Activated T-cell treated with anti-CD3 and anti-CD28 coated beads, Interleukin-2, amount 50 U/mL, for 72 hours (primary cell): Measurements from ENCODE around the gene KRT20. TPM values are rescaled to one million over a fixed set of nuclear protein-coding genes. Genes with fewer than 3 reads are reported as not detected.
"Not testable (repeated sequence)": the region's sequence is repeated elsewhere in the genome, so short reads cannot be mapped to it uniquely, and the experiment has no call there.

Experiments used
- ATAC-seq, 2 donors: fragments of 150-1000 bp; cut with Tn5 transposase; replicated peaks in 1 of 2; 2 replicates each; pipeline ENCODE4 v1.10.0; 2021; ENCODE audit warnings: moderate library complexity in 2 of 2, mild to moderate bottlenecking in 1 of 2
- DNase-seq, 2 donors: peaks; one replicate each; pipeline ENCODE4 v3.0.0; 2021 to 2022; ENCODE audit warnings: mixed read lengths in 1 of 2
- H3K27ac Mint-ChIP-seq: one replicate; pipeline ENCODE4 v1.8.0; 2022; ENCODE audit warnings: mild to moderate bottlenecking, moderate library complexity, mixed read lengths
- H3K27me3 Mint-ChIP-seq: one replicate; pipeline ENCODE4 v1.8.0; 2022; ENCODE audit warnings: low read depth, mixed read lengths
- H3K36me3 Mint-ChIP-seq, 2 donors: one replicate each; pipeline ENCODE4 v1.8.0; 2022; ENCODE audit warnings: mixed read lengths in 2 of 2, mild to moderate bottlenecking in 1 of 2; ENCODE audit not compliant: insufficient read depth in 2 of 2
- H3K4me1 Mint-ChIP-seq: one replicate; pipeline ENCODE4 v1.8.0; 2022; ENCODE audit warnings: low read depth, mixed read lengths
- H3K4me3 Mint-ChIP-seq, 2 donors: one replicate each; pipeline ENCODE4 v1.8.0; 2022; ENCODE audit warnings: mild to moderate bottlenecking in 2 of 2, mixed read lengths in 2 of 2, moderate library complexity in 2 of 2
- H3K9me3 Mint-ChIP-seq, 2 donors: one replicate each; pipeline ENCODE4 v1.8.0; 2022; ENCODE audit warnings: mixed read lengths in 2 of 2
- total RNA-seq, 2 donors: library from RNA; stranded (reverse); gene quantifications; one replicate each; pipeline ENCODE4 v1.2.3, GENCODE V29; 2022

Gene KRT20
- total RNA-seq, result not detected

DNA sequence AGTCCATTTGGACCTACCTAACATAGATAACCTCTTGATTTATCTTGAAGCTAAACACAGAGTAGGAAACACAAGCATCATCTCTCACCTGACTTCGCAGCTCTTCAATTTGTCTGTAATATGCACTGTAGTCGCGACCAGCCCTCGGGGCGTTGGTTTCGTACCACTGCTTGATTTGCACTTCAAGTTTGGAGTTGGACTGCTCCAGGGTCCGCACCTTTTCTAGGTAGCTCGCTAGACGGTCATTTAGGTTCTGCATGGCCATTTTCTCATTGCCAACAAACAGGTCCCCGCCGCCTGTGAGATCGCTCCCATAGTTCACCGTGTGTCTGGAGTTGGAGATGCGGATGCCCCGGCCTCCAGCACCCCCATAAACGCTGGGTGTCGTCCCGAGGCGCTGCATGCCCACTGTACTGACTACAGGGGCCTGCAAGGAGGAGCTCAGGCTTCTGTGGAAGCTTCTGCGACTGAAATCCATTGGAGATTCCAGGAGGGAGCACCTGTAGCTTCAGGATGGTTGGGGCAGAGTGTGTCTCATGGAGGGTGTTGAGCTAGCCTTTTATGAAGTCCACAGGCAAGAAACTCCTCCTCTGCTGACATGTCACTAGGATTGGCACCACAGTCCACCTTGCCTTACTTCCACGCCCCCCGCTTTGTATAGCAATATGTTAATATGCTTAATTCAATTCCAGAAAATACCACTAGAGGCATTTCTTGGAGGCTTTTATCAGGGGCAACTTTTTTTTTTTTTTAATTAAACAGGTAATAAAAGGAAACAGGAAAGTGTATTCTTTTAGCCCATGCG, at the start of gene KRT20:
Gene KRT20, minus strand, starts transcription at position 535 of the 805 bp plus-strand sequence. Its CDS starts 57 bp downstream, at position 478.
- ATAC-seq (no peak), DNase-seq (no peak)
- H3K4me3 Mint-ChIP-seq, result no peak within 1 kb of the TSS
- no peaks in the 10 kb centered on the region for H3K9me3 Mint-ChIP-seq
- peaks cover 36% of the 10 kb centered on the region for H3K27me3 Mint-ChIP-seq
- H3K4me1 Mint-ChIP-seq, result no peaks in the 10 kb centered on the region
- no peak within 1 kb of the TSS for H3K27ac Mint-ChIP-seq
- H3K36me3 Mint-ChIP-seq, result no peaks in the 10 kb centered on the region

GRCh38 chr17:40932608-40933007, 47.6 kb upstream of the KRT20 start:
- ATAC-seq (no peak), DNase-seq (no peak)
- H3K9me3 Mint-ChIP-seq, result no peaks in the 10 kb centered on the region
- no peak overlapping the region for H3K4me3 Mint-ChIP-seq
- H3K36me3 Mint-ChIP-seq, result no peaks in the 10 kb centered on the region
- H3K27ac Mint-ChIP-seq, result no peak overlapping the region
- H3K27me3 Mint-ChIP-seq, result peaks cover 16% of the 10 kb centered on the region
- no peaks in the 10 kb centered on the region for H3K4me1 Mint-ChIP-seq

- Mint-ChIP-seq H3K27me3 (peaks cover 27% of the 10 kb centered on the region), H3K4me1 (no peaks in the 10 kb centered on the region), H3K36me3 (no peaks in the 10 kb centered on the region), H3K27ac (no peak overlapping the region), H3K9me3 (no peaks in the 10 kb centered on the region), H3K4me3 (no peak overlapping the region)
- DNase-seq, result no peak
- no peak for ATAC-seq
Measured at GRCh38 chr17:40931311-40931710, 46.3 kb upstream of the KRT20 start.

GRCh38 chr17:40926341-40926740, 41.3 kb upstream of the KRT20 start:
- ATAC-seq, result no peak
- Mint-ChIP-seq H3K36me3 (no peaks in the 10 kb centered on the region), H3K4me1 (peaks cover 11% of the 10 kb centered on the region), H3K4me3 (no peak overlapping the region), H3K27ac (no peak overlapping the region), H3K27me3 (peaks cover 21% of the 10 kb centered on the region), H3K9me3 (no peaks in the 10 kb centered on the region)
- DNase-seq, result no peak

DNA sequence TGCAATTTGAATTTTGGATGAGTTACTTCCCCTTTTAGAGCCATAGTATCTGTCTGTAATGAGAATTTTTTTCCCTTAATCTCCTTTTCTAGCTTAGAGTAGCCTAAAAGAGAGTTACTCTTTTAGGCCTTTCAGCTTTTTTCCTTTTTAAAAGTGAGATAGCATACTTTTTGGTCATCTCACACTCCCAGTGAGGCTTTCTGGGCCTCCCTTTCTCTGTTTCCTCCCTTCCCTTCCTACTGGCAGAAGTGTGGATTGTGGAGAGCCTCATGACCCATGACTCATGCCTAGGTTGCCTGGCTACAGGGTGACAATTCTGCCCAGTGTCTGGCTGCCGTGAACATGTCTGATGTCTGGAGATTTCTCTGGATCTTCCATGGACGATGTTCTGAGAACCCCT, 37.2 kb upstream of the KRT20 start:
- no peak for ATAC-seq
- H3K36me3 Mint-ChIP-seq, result no peaks in the 10 kb centered on the region
- no peaks in the 10 kb centered on the region for H3K9me3 Mint-ChIP-seq
- no peak overlapping the region for H3K27ac Mint-ChIP-seq
- H3K4me1 Mint-ChIP-seq, result peaks cover 15% of the 10 kb centered on the region
- no peak overlapping the region for H3K4me3 Mint-ChIP-seq
- H3K27me3 Mint-ChIP-seq, result peaks cover 21% of the 10 kb centered on the region
- no peak for DNase-seq

DNA sequence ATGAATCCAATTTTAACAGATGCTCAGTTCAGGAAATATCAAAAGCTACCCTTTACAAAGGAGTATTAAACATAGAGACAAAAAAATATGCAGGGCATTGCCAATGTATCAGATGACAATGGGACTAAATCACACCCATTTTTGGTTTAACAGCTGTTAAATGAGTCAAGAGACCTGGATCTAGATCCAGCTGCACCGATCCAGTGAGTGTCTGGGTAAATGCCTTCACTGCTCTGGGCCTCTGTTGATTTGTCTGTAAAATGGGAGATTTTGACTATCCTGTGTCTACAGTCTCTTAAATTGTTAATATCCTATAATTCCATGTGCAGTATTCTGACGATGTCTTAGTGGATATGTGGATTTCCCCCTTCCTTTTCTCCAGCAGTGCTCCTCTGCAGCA, 36.0 kb upstream of the KRT20 start:
- no peaks in the 10 kb centered on the region for H3K9me3 Mint-ChIP-seq
- H3K4me3 Mint-ChIP-seq, result no peak overlapping the region
- H3K27me3 Mint-ChIP-seq, result peaks cover 9% of the 10 kb centered on the region
- H3K4me1 Mint-ChIP-seq, result peaks cover 15% of the 10 kb centered on the region
- H3K36me3 Mint-ChIP-seq, result no peaks in the 10 kb centered on the region
- DNase-seq (no peak), ATAC-seq (no peak)
- no peak overlapping the region for H3K27ac Mint-ChIP-seq

DNA sequence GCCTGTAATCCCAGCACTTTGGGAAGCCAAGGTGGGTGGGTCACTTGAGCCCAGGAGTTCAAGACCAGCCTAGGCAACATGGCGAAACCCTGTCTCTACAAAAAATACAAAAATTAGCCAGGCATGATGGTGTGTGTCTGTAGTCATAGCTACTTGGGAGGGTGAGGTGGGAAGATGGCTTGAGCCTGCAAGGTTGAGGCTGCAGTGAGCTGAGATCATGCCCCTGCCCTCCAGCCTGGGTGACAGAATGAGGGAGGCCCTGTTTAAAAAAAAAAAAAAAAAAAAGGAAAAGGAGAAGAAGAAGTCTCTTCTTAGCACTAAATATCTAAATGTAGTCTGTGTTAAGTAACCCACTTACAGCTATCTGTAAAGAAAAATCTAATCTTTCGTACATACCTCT, 32.1 kb upstream of the KRT20 start:
- not testable (repeated sequence) for DNase-seq, H3K27ac Mint-ChIP-seq, ATAC-seq, H3K36me3 Mint-ChIP-seq, H3K4me3 Mint-ChIP-seq, H3K9me3 Mint-ChIP-seq
- Mint-ChIP-seq H3K4me1 (peaks cover 21% of the 10 kb centered on the region), H3K27me3 (peaks cover 15% of the 10 kb centered on the region)

DNA sequence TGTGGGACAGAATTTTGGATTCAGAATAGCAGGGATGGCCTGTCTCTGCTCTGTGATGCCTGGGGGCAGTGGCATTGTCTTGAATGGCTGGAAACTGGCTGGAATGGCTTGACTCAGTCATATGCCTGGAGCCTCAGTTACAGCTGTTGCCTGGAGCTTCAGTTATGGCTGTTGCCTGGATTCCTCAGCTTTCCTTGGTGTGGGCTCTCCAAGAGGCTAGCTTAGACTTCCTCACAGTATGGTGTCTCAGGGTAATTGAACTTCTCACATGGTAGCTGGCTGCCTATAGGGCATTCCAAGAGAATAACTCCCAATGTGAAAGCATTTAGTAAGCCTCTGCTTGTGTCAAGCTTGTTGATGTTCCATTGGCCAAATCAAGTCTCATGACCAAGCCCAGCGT, 31.3 kb upstream of the KRT20 start:
- Mint-ChIP-seq H3K4me1 (peaks cover 15% of the 10 kb centered on the region), H3K27ac (no peak overlapping the region), H3K27me3 (peaks cover 15% of the 10 kb centered on the region), H3K9me3 (no peaks in the 10 kb centered on the region), H3K36me3 (no peaks in the 10 kb centered on the region), H3K4me3 (no peak overlapping the region)
- DNase-seq, result no peak
- ATAC-seq, result no peak

DNA sequence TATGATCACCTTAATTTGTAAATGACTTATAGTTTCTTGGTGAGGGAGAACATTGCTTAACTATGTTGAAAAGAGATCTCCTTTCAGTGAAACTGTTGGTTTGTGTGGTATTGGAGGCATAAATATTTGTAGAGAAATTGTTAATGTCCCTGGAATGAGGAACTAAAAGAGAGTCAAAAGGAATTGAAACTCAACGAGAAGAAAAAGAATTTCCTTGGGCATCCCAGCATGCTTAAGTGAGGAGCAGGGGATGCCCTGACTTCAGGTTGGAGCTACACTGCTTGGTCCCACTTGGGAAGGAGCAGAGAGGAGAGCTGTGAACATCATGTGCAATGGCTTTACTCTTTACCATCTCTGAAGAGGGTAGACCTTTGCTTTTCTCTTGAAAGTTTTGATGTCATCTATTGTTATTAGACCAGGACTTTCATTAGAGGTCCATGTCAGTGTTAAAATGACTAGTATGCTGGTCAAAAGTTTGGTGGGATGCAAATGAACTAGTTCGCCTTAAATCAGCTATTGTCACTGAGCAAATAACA, 30.7 kb upstream of the KRT20 start:
- peak in 1 of 2 donors; percentile 16 for ATAC-seq
- H3K27me3 Mint-ChIP-seq, result peaks cover 19% of the 10 kb centered on the region
- H3K9me3 Mint-ChIP-seq, result no peaks in the 10 kb centered on the region
- peaks cover 11% of the 10 kb centered on the region for H3K4me1 Mint-ChIP-seq
- H3K36me3 Mint-ChIP-seq, result no peaks in the 10 kb centered on the region
- DNase-seq, result no peak
- H3K4me3 Mint-ChIP-seq, result no peak overlapping the region
- H3K27ac Mint-ChIP-seq, result no peak overlapping the region

DNA sequence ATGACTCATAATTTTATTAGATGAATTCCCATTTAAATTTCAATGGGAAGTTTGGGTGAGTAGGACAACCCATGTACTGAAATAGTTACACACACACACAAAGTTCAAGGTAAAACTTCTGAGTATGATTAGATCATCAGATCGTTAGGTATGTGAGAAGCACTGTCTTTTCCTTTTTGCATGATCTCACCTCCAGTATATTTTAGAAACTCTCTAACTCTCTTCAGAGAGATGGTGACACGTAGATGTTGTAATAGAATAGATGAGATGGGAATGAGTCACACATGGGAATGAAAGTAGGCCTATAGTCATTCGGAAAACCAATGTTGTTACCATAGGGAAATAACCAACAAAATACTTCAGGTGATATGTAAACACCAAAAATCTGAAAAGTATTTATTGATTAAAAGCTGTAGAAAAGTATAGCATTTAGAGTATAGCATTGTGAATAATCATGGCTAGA, 30.2 kb upstream of the KRT20 start:
- Mint-ChIP-seq H3K27ac (no peak overlapping the region), H3K27me3 (peaks cover 25% of the 10 kb centered on the region), H3K4me1 (peaks cover 11% of the 10 kb centered on the region), H3K9me3 (no peaks in the 10 kb centered on the region), H3K4me3 (no peak overlapping the region), H3K36me3 (no peaks in the 10 kb centered on the region)
- ATAC-seq, result peak; percentile 93 to 96
- DNase-seq, result no peak

- DNase-seq (no peak), ATAC-seq (no peak)
- Mint-ChIP-seq H3K4me1 (peaks cover 11% of the 10 kb centered on the region), H3K4me3 (no peak overlapping the region), H3K36me3 (no peaks in the 10 kb centered on the region), H3K27ac (no peak overlapping the region), H3K27me3 (peaks cover 25% of the 10 kb centered on the region), H3K9me3 (no peaks in the 10 kb centered on the region)
Measured at GRCh38 chr17:40914075-40914855, 29.2 kb upstream of the KRT20 start.

- Mint-ChIP-seq H3K36me3 (no peaks in the 10 kb centered on the region), H3K4me1 (peaks cover 11% of the 10 kb centered on the region), H3K9me3 (no peaks in the 10 kb centered on the region), H3K4me3 (no peak overlapping the region), H3K27ac (no peak overlapping the region), H3K27me3 (peaks cover 35% of the 10 kb centered on the region)
- ATAC-seq (no peak), DNase-seq (no peak)
Measured at GRCh38 chr17:40912486-40913210, 27.6 kb upstream of the KRT20 start.

GRCh38 chr17:40910441-40910841, 25.4 kb upstream of the KRT20 start:
- peaks cover 6% of the 10 kb centered on the region for H3K4me1 Mint-ChIP-seq
- no peaks in the 10 kb centered on the region for H3K36me3 Mint-ChIP-seq
- H3K4me3 Mint-ChIP-seq, result no peak overlapping the region
- ATAC-seq, result no peak
- H3K27ac Mint-ChIP-seq, result no peak overlapping the region
- H3K9me3 Mint-ChIP-seq, result no peaks in the 10 kb centered on the region
- DNase-seq, result no peak
- H3K27me3 Mint-ChIP-seq, result peaks cover 56% of the 10 kb centered on the region
